Endothelial cell of umbilical vein (primary cell): ENCODE results near the gene PTPN3. TPM values are rescaled to one million over a fixed set of nuclear protein-coding genes. Genes with fewer than 3 reads are reported as not detected.

Experiments
- BruUV-seq: library from RNA; stranded (reverse); fragments of 400-500 nt; replicated peaks from 2 replicates; lab custom pipeline; 2021; lab: Mats Ljungman, UMichigan
- CTCF ChIA-PET: fragments of 300-600, 350-600 bp; sonication (Branson Sonifier 250); formaldehyde crosslinking; loops from one replicate; lab custom pipeline; 2021; ENCODE audit warnings: antibody characterized with exemption, inconsistent platforms; lab: Charles Lee
- POLR2A ChIA-PET: fragments of 300-600, 350-600 bp; sonication (Branson Sonifier 250); formaldehyde crosslinking; loops from one replicate; lab custom pipeline; 2021; ENCODE audit warnings: antibody characterized with exemption, inconsistent platforms; lab: Charles Lee
- DNase-seq: peaks from one replicate; pipeline ENCODE4 v3.0.0-alpha.2; 2011; ENCODE audit warnings: low read depth, low spot score
- FAIRE-seq: peaks from 2 replicates; lab custom pipeline; 2011; peaks lifted over from hg19 to GRCh38; lab: Jason Lieb, UNC
- H2AFZ ChIP-seq: 2 replicates; pipeline ENCODE4 v1.6.0; 2012; ENCODE audit warnings: low read depth, low read length, control low read depth, inconsistent platforms
- H3K27ac ChIP-seq: 2 replicates; pipeline ENCODE4 v1.5.1; 2011; ENCODE audit warnings: low read depth, mild to moderate bottlenecking, control low read depth, low read length, moderate library complexity; ENCODE audit not compliant: insufficient read depth
- H3K27me3 ChIP-seq, 2 experiments: 2 replicates each; pipeline versions ENCODE4 v1.6.0 to v1.6.1; 2011; ENCODE audit warnings: low read length in 2 of 2, mixed read lengths in 1 of 2; ENCODE audit not compliant: control insufficient read depth in 2 of 2, insufficient read depth in 2 of 2
- H3K36me3 ChIP-seq, 2 experiments: 2 replicates in 1 of 2; 3 replicates in 1 of 2; pipeline ENCODE4 v1.5.1; 2011; ENCODE audit warnings: low read length in 2 of 2, mild to moderate bottlenecking in 1 of 2, moderate library complexity in 1 of 2; ENCODE audit not compliant: control insufficient read depth in 2 of 2, insufficient read depth in 2 of 2; ENCODE audit errors: extremely low read depth in 1 of 2
- H3K4me1 ChIP-seq: 3 replicates; pipeline ENCODE4 v1.5.1; 2011; ENCODE audit warnings: mild to moderate bottlenecking, low read length; ENCODE audit not compliant: control insufficient read depth, insufficient read depth; ENCODE audit errors: extremely low read depth
- H3K4me2 ChIP-seq: 2 replicates; pipeline ENCODE4 v1.6.1; 2011; ENCODE audit warnings: low read length, control low read depth, mixed read lengths; ENCODE audit not compliant: insufficient read depth
- H3K4me3 ChIP-seq, 3 experiments: fragments of 200-600 bp in 1 of 3; sonication (generic), shearing (Covaris generic) in 1 of 3; replicated peaks in 1 of 3; 2 replicates each; pipeline ENCODE4 v1.5.1; 2011 to 2016; ENCODE audit warnings: control low read depth in 3 of 3, low read length in 3 of 3, mild to moderate bottlenecking in 2 of 3, inconsistent platforms in 1 of 3, low read depth in 1 of 3, moderate library complexity in 1 of 3; ENCODE audit not compliant: insufficient read depth in 1 of 3
- H3K79me2 ChIP-seq: 2 replicates; pipeline ENCODE4 v1.6.0; 2012; ENCODE audit warnings: low read length, inconsistent platforms; ENCODE audit not compliant: control insufficient read depth, insufficient read depth
- H3K9ac ChIP-seq: replicated peaks from 2 replicates; pipeline ENCODE3; 2011; ENCODE audit warnings: low read length, control low read depth; ENCODE audit not compliant: insufficient read depth; ENCODE audit errors: extremely low read depth
- H3K9me1 ChIP-seq: replicated peaks from 3 replicates; pipeline ENCODE4 v1.6.0; 2011; ENCODE audit warnings: mild to moderate bottlenecking, low read length; ENCODE audit not compliant: control insufficient read depth, insufficient read depth; ENCODE audit errors: extremely low read depth
- H3K9me3 ChIP-seq: replicated peaks from 2 replicates; pipeline ENCODE4 v1.5.1; 2012; ENCODE audit warnings: low read length, inconsistent platforms; ENCODE audit not compliant: control insufficient read depth, insufficient read depth
- H4K20me1 ChIP-seq: replicated peaks from 2 replicates; pipeline ENCODE3; 2011; ENCODE audit warnings: mild to moderate bottlenecking, low read length; ENCODE audit not compliant: control insufficient read depth, insufficient read depth; ENCODE audit errors: extremely low read depth
- EZH2 ChIP-seq: IDR thresholded peaks from 2 replicates; pipeline ENCODE4 v1.6.1; 2012; ENCODE audit warnings: borderline replicate concordance, low read depth, mild to moderate bottlenecking, moderate library complexity, low read length, inconsistent platforms; ENCODE audit not compliant: severe bottlenecking
- FOS ChIP-seq: IDR thresholded peaks from 2 replicates; pipeline ENCODE4 v1.6.1; 2011; ENCODE audit warnings: mild to moderate bottlenecking, low read length, moderate library complexity, borderline replicate concordance; ENCODE audit not compliant: insufficient read depth
- GATA2 ChIP-seq: IDR thresholded peaks from 2 replicates; pipeline ENCODE4 v1.7.0; 2011; ENCODE audit warnings: low read depth, mild to moderate bottlenecking, moderate library complexity, mixed read lengths, low read length; ENCODE audit not compliant: insufficient read length, insufficient read depth
- JUN ChIP-seq: IDR thresholded peaks from 2 replicates; pipeline ENCODE4 v1.6.1; 2011; ENCODE audit warnings: borderline replicate concordance, low read depth; ENCODE audit not compliant: insufficient read length, insufficient read depth
- MAX ChIP-seq: IDR thresholded peaks from 2 replicates; pipeline ENCODE4 v1.6.1; 2011; ENCODE audit not compliant: insufficient read depth, insufficient read length
- MYC ChIP-seq: IDR thresholded peaks from one replicate; pipeline ENCODE4 v1.6.1; 2011; ENCODE audit warnings: mild to moderate bottlenecking, low read depth, low read length
- POLR2A ChIP-seq: IDR thresholded peaks from 2 replicates; pipeline ENCODE4 v1.6.1; 2012; ENCODE audit warnings: low read depth, mild to moderate bottlenecking, control low read depth, low read length
- POLR2AphosphoS5 ChIP-seq: IDR thresholded peaks from 2 replicates; pipeline ENCODE4 v1.6.1; 2012; ENCODE audit warnings: low read depth, mild to moderate bottlenecking, control low read depth, low read length, moderate library complexity; ENCODE audit not compliant: insufficient read depth
- dilution Hi-C: fragments of 300-500 bp; cut with MboI; formaldehyde crosslinking; loops from one replicate; pipeline ENCODE4 v1.15.0; 2019; ENCODE audit warnings: low sequenced_read_pairs; ENCODE audit not compliant: extremely low pct_ligation_motif_present
- intact Hi-C: fragments of 100-400 bp; cut with micrococcal nuclease; formaldehyde crosslinking; loops from one replicate; pipeline ENCODE4 v1.10.0; 2022
- polyA plus RNA-seq, 4 experiments: library from polyadenylated mRNA; depleted of rRNA in 3 of 4; stranded (reverse) in 3 of 4; unstranded in 1 of 4; fragments of >200 nt; gene quantifications; 2 replicates each; pipeline versions ENCODE4 v1.2.1 to v1.2.3, GENCODE V29; 2011 to 2012; ENCODE audit warnings: missing spikeins in 1 of 4
- total RNA-seq: library from RNA; stranded (reverse); gene quantifications from 2 replicates; pipeline ENCODE4 v1.2.3, GENCODE V29; 2021
- TF ChIP-seq, protein P1 (sequence below), 2 donors: IDR thresholded peaks; 1 replicate in 1 of 2; 2 replicates in 1 of 2; pipeline ENCODE4 v1.5.1; 2011; ENCODE audit warnings: low read length in 2 of 2, mild to moderate bottlenecking in 2 of 2, moderate library complexity in 2 of 2, control low read depth in 1 of 2, inconsistent platforms in 1 of 2, low read depth in 1 of 2; ENCODE audit not compliant: insufficient read depth in 1 of 2; ENCODE audit errors: extremely low read depth in 1 of 2

The PTPN3 gene
- total and polyA plus RNA-seq, 2 donors (not counting 3 experiments of a cell fraction or from before 2014, with no cell fraction given) = 0.01 TPM; not detected in 1

GRCh38 chr9:109421026-109421970, 76.8 kb downstream of the PTPN3 start:
- no peaks in the 10 kb centered on the region for H3K4me1 ChIP-seq
- CTCF ChIA-PET = no interaction called here
- TF ChIP-seq, protein P1, sequence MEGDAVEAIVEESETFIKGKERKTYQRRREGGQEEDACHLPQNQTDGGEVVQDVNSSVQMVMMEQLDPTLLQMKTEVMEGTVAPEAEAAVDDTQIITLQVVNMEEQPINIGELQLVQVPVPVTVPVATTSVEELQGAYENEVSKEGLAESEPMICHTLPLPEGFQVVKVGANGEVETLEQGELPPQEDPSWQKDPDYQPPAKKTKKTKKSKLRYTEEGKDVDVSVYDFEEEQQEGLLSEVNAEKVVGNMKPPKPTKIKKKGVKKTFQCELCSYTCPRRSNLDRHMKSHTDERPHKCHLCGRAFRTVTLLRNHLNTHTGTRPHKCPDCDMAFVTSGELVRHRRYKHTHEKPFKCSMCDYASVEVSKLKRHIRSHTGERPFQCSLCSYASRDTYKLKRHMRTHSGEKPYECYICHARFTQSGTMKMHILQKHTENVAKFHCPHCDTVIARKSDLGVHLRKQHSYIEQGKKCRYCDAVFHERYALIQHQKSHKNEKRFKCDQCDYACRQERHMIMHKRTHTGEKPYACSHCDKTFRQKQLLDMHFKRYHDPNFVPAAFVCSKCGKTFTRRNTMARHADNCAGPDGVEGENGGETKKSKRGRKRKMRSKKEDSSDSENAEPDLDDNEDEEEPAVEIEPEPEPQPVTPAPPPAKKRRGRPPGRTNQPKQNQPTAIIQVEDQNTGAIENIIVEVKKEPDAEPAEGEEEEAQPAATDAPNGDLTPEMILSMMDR (IDR thresholded peaks at IDR 0.05; ENCODE audit: extremely low read depth in 1 of 2, insufficient read depth in 1 of 2, low read depth in 1 of 2, low read length in 2 of 2) = no peak
- TF ChIP-seq POLR2A = no peak
- TF ChIP-seq JUN = no peak
- no peak for TF ChIP-seq MYC
- no peak for TF ChIP-seq POLR2AphosphoS5
- no peak for TF ChIP-seq FOS
- TF ChIP-seq GATA2 = no peak
- TF ChIP-seq EZH2 = no peak
- no peak for TF ChIP-seq MAX

More at GRCh38 chr9:109421026-109421970, 76.8 kb downstream of the PTPN3 start:
- H3K9me3 ChIP-seq = no peaks in the 10 kb centered on the region
- dilution Hi-C loops (no loop called here), intact Hi-C loops (no loop called here)
- no peaks in the 10 kb centered on the region for H3K79me2 ChIP-seq
- H3K36me3 ChIP-seq = no peaks in the 10 kb centered on the region
- POLR2A ChIA-PET = no interaction called here
- H3K4me3 ChIP-seq = no peak overlapping the region
- H3K27ac ChIP-seq = no peak overlapping the region
- H3K4me2 ChIP-seq = no peak overlapping the region
- H3K9me1 ChIP-seq = no peaks in the 10 kb centered on the region
- H3K27me3 ChIP-seq = peaks cover 0 to 4% of the 10 kb centered on the region in 2 experiments
- DNase-seq = no peak
- H3K9ac ChIP-seq = no peak overlapping the region
- no peak overlapping the region for H2AFZ ChIP-seq
- BruUV-seq = no TSS peak
- no peak for FAIRE-seq
- H4K20me1 ChIP-seq = no peaks in the 10 kb centered on the region
